Measurements from ENCODE around the gene ACBD5. TPM values are rescaled to one million over a fixed set of nuclear protein-coding genes. Genes with fewer than 3 reads are reported as not detected.

The ACBD5 gene
- total RNA-seq, 1 experiment from 2014 or later: 18.4 TPM

GRCh38 chr10:27152687-27153086, 87.9 kb downstream of the ACBD5 start:
- Histone ChIP-seq H3K27me3 (ENCODE audit: control insufficient read depth, insufficient read depth, low read length) (no peaks in the 10 kb centered on the region), H3K4me1 (ENCODE audit: control insufficient read depth, insufficient read depth, low read length) (peaks cover 6% of the 10 kb centered on the region), H3K27ac (ENCODE audit: low read length) (peak overlapping the region; percentile 96), H3K4me3 (ENCODE audit: low read depth in 2 of 2, low read length in 2 of 2) (peak overlapping the region; percentile 94 to 95), H3K9me3 (ENCODE audit: control insufficient read depth, insufficient read depth, low read depth, low read length) (no peaks in the 10 kb centered on the region), H3K36me3 (ENCODE audit: control insufficient read depth, insufficient read depth, low read length) (peaks cover 14% of the 10 kb centered on the region)
- ChIA-PET POLR2A (no interaction called here), CTCF (no interaction called here)
- ATAC-seq (no peak), DNase-seq (ENCODE audit: low read depth, low spot score) (no peak)
- intact Hi-C loops (cut with micrococcal nuclease; ENCODE audit: unreplicated experiment): no loop called here
- in situ Hi-C loops (cut with HindIII; ENCODE audit: low pct_unique_long_range_greater_than_20kb, low sequenced_read_pairs): no loop called here
- no TSS peak for BruUV-seq (replicated peaks)
- TF ChIP-seq, protein P1, sequence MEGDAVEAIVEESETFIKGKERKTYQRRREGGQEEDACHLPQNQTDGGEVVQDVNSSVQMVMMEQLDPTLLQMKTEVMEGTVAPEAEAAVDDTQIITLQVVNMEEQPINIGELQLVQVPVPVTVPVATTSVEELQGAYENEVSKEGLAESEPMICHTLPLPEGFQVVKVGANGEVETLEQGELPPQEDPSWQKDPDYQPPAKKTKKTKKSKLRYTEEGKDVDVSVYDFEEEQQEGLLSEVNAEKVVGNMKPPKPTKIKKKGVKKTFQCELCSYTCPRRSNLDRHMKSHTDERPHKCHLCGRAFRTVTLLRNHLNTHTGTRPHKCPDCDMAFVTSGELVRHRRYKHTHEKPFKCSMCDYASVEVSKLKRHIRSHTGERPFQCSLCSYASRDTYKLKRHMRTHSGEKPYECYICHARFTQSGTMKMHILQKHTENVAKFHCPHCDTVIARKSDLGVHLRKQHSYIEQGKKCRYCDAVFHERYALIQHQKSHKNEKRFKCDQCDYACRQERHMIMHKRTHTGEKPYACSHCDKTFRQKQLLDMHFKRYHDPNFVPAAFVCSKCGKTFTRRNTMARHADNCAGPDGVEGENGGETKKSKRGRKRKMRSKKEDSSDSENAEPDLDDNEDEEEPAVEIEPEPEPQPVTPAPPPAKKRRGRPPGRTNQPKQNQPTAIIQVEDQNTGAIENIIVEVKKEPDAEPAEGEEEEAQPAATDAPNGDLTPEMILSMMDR (IDR thresholded peaks at IDR 0.05): no peak
- TF ChIP-seq TCF7L2 (IDR thresholded peaks at IDR 0.05; ENCODE audit: low read depth, low read length): no peak
- TF ChIP-seq SIN3A (IDR thresholded peaks at IDR 0.05; ENCODE audit: borderline replicate concordance, insufficient read depth, low read depth, low read length): no peak
- no peak for TF ChIP-seq POLR2AphosphoS5 (IDR thresholded peaks at IDR 0.05; ENCODE audit: low read depth, low read length)
- TF ChIP-seq, protein P2, sequence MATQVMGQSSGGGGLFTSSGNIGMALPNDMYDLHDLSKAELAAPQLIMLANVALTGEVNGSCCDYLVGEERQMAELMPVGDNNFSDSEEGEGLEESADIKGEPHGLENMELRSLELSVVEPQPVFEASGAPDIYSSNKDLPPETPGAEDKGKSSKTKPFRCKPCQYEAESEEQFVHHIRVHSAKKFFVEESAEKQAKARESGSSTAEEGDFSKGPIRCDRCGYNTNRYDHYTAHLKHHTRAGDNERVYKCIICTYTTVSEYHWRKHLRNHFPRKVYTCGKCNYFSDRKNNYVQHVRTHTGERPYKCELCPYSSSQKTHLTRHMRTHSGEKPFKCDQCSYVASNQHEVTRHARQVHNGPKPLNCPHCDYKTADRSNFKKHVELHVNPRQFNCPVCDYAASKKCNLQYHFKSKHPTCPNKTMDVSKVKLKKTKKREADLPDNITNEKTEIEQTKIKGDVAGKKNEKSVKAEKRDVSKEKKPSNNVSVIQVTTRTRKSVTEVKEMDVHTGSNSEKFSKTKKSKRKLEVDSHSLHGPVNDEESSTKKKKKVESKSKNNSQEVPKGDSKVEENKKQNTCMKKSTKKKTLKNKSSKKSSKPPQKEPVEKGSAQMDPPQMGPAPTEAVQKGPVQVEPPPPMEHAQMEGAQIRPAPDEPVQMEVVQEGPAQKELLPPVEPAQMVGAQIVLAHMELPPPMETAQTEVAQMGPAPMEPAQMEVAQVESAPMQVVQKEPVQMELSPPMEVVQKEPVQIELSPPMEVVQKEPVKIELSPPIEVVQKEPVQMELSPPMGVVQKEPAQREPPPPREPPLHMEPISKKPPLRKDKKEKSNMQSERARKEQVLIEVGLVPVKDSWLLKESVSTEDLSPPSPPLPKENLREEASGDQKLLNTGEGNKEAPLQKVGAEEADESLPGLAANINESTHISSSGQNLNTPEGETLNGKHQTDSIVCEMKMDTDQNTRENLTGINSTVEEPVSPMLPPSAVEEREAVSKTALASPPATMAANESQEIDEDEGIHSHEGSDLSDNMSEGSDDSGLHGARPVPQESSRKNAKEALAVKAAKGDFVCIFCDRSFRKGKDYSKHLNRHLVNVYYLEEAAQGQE (IDR thresholded peaks at IDR 0.05; ENCODE audit: insufficient read depth in 1 of 2, low read depth in 2 of 2, low read length in 1 of 2): no peak

DNA sequence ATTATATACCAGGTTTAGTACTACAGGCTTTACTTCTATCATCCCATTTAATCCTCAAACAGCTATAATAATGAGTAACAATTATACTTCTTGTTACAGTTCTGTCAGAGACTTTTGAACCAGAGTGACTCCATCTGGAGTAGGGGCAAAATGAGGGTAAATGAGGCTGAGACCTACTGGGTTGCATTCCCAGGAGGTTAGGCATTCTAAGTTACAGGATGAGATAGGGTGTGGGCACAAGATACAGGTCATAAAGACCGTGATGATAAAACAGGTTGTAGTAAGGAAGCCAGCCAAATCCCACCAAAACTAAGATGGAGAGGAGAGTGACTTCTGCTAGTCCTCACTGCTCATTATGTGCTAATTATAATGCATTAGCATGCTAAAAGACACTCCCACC, 90.3 kb downstream of the ACBD5 start:
- no peak for DNase-seq (ENCODE audit: low read depth, low spot score)
- Histone ChIP-seq H3K4me3 (ENCODE audit: low read depth in 2 of 2, low read length in 2 of 2) (no peak overlapping the region), H3K9me3 (ENCODE audit: control insufficient read depth, insufficient read depth, low read depth, low read length) (no peaks in the 10 kb centered on the region), H3K27me3 (ENCODE audit: control insufficient read depth, insufficient read depth, low read length) (no peaks in the 10 kb centered on the region), H3K27ac (ENCODE audit: low read length) (no peak overlapping the region), H3K4me1 (ENCODE audit: control insufficient read depth, insufficient read depth, low read length) (0 out of 2 replicates have a peak, but pooled peaks cover 2% of the 10 kb centered on the region), H3K36me3 (ENCODE audit: control insufficient read depth, insufficient read depth, low read length) (peaks cover 19% of the 10 kb centered on the region)
- in situ Hi-C loops (cut with HindIII; ENCODE audit: low pct_unique_long_range_greater_than_20kb, low sequenced_read_pairs): no loop called here
- POLR2A ChIA-PET: no interaction called here
- CTCF ChIA-PET: no interaction called here
- no TSS peak for BruUV-seq (replicated peaks)
- no peak for ATAC-seq
- intact Hi-C loops (cut with micrococcal nuclease; ENCODE audit: unreplicated experiment): no loop called here
- TF ChIP-seq SIN3A (IDR thresholded peaks at IDR 0.05; ENCODE audit: borderline replicate concordance, insufficient read depth, low read depth, low read length) (no peak), POLR2AphosphoS5 (IDR thresholded peaks at IDR 0.05; ENCODE audit: low read depth, low read length) (no peak), TCF7L2 (IDR thresholded peaks at IDR 0.05; ENCODE audit: low read depth, low read length) (no peak)
- TF ChIP-seq, protein P1 (IDR thresholded peaks at IDR 0.05): no peak
- TF ChIP-seq, protein P2 (IDR thresholded peaks at IDR 0.05; ENCODE audit: insufficient read depth in 1 of 2, low read depth in 2 of 2, low read length in 1 of 2): no peak
